Right lung (tissue), 5 donors: ENCODE measurements around the gene NOC2L. TPM values are rescaled to one million over a fixed set of nuclear protein-coding genes. Genes with fewer than 3 reads are reported as not detected.

ENCODE experiments used
- DNase-seq, 2 donors: peaks; one replicate each; pipeline ENCODE4 v3.0.0-alpha.2; 2013
- polyA plus RNA-seq, 5 donors: library from polyadenylated mRNA; unstranded; fragments of 120-200 nt; gene quantifications; one replicate each; pipeline versions ENCODE4 v1.2.1 to v1.2.3, GENCODE V29; 2013; ENCODE audit warnings: inconsistent platforms in 1 of 5, low replicate concordance in 1 of 5; ENCODE audit not compliant: insufficient read length in 5 of 5, insufficient read depth in 1 of 5

NOC2L gene
- polyA plus RNA-seq, 5 donors = 42.3 to 62.0 (median 55.2) TPM

- peak; percentile 38 to 48 for DNase-seq
Observed at GRCh38 chr1:975896-976683, 17.0 kb upstream of the NOC2L start.

- no peak for DNase-seq
Observed at GRCh38 chr1:975365-975764, 16.3 kb upstream of the NOC2L start.

- no peak for DNase-seq
Observed at GRCh38 chr1:974687-975328, 15.8 kb upstream of the NOC2L start.

DNA sequence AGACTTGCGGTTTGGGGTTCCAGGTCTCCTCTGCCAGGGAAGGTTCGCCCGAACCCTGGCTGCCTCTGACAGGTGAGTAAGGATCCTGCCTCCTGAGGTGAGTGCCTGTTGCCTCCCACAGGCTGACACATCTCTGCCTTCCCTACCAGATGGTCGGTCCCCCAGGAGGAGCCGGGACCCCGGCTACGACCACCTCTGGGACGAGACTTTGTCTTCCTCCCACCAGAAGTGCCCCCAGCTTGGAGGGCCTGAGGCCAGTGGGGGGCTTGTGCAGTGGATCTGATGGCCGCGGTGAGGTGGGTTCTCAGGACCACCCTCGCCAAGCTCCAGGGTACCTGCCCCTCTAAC is 15.2 kb upstream of the NOC2L start:
- no peak for DNase-seq

- no peak for DNase-seq
Observed at GRCh38 chr1:973459-974292, 14.6 kb upstream of the NOC2L start.

GRCh38 chr1:972726-973458 is 13.8 kb upstream of the NOC2L start:
- DNase-seq = no peak

DNA sequence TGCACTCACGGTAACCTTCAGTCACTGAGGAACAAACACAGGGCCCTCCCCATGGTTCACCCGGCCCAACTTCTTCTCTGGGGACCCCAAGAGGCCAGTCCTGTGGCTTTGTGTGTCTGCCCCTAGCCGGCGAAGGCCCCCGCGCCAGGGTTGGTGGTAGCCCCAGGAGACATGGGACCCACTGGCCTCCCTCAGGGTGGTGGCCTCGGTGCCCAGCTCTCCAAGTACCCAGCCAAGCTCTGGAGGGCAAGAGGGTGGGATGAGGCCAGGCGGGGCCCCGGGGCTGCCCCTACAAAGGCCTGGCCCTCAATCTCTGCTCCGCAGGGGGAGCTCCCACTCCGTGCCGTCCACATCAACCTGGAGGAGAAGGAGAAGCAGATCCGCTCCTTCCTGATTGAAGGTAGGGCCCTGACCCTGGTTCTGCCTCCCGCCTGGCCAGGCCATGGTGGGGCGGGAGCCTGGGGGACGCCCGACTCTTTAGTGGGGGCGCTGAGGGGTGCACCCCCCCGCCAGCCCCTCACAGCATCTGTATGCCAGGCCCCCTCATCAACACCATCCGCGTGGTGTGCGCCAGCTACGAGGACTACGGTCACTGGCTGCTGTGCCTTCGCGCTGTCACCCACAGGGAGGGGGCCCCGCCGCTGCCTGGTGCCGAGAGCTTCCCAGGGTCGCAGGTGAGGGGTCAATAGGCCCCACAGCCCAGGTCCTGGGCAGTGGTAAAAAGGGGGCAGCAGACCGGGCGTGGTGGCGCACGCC is 12.9 kb upstream of the NOC2L start:
- DNase-seq = no peak

DNA sequence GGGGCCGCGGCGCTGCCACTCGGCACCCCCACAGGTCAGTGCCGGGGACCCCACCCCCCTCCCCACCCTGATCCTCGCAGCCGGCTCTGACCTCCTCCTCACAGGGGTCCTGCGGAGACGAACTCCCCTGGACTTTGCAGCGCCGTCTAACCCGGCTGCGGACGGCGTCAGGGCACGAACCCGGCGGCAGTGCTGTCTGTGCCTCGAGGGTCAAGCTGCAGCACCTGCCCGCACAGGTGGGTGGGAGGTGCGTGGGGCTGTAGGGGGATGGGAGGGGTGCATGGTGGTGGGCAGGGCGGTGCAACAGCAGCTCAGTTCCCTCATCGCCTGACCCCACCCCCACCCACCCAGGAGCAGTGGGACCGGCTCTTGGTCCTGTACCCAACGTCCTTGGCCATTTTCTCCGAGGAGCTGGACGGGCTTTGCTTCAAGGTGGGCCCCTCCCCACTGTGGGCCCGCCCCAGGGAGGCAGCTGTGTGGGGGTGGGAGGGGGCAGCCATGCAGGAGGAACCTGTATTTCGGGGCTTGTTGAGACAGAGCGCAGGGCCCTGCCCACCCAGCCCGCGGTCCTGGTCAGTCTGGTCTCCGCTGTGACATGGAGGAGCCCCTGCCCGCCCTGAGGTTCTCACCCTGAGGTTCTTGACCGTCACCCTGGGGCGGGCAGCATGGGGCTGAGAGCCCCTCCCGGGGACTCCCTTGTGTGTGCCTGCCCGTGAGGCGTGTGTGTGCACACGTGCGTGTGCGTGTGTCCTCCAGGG is 12.1 kb upstream of the NOC2L start:
- DNase-seq = no peak

- DNase-seq = no peak
Observed at GRCh38 chr1:970242-970972, 11.4 kb upstream of the NOC2L start.

GRCh38 chr1:969260-969855 is 10.3 kb upstream of the NOC2L start:
- DNase-seq = no peak

- DNase-seq = no peak
Observed at GRCh38 chr1:967466-968343, 8.6 kb upstream of the NOC2L start.

- DNase-seq = peak; percentile 32 to 34
Observed at GRCh38 chr1:966704-967300, 7.7 kb upstream of the NOC2L start.

DNA sequence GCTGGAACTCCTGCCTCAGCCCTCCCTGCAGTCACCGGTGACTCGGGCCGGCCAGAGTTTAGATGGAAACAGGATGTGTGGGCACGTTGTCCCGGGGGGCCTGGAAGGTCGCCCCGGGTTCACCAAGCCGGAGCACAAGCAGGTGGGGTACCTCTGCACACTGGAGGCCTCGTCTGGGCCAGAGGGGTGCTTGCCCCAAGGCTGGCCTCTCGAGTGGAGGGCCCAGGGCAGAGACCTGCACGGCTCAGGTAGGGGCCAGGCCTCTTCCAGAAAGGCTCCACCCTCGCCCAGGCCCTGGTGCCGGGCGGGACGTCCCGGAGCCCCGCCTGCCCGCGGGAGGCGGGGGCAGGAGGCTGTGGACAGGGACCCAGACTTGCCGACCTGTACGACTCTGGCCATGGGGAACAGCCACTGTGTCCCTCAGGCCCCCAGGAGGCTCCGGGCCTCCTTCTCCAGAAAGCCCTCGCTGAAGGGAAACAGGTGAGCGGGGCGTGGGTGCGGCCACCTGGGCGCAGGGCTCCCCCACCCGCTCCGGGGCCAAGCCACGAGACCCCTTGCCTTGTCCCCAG is 7.2 kb upstream of the NOC2L start, which contains the start of gene PLEKHN1:
Gene PLEKHN1 (plus strand): TSS at position 348 of the 569 bp plus-strand sequence. CDS start 50 bp downstream, at position 398.
- DNase-seq = no peak

DNA sequence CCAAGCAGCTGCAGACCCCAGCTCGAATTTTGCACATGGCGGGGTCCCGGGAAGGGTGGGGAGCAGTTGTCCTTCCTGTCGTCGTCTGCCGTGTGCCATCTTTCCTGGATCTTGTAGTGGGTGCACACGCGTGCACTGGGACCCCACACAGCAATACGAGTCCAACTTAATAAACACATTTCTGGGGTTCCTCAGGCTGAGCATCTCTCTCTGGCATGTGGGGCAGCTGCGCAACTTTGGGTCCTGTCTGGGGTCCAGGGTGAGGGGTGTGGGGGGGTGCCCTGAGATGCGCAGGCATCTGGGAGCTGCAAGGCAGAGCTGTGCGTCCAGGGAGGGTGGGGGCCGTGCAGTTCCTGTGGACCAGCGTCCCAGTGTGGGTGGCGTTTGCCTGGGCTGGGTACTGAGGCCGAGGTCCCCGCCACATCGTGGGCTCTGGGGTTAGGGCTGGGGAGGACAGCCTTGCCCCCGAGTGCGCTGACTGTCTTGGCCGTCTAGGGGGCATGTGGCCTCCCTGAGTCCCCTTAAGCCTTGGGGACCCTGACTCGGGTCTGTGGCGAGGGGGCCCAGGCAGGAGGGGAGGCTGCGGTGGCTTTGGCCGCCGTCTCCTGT is 6.6 kb upstream of the NOC2L start:
- DNase-seq = no peak

DNA sequence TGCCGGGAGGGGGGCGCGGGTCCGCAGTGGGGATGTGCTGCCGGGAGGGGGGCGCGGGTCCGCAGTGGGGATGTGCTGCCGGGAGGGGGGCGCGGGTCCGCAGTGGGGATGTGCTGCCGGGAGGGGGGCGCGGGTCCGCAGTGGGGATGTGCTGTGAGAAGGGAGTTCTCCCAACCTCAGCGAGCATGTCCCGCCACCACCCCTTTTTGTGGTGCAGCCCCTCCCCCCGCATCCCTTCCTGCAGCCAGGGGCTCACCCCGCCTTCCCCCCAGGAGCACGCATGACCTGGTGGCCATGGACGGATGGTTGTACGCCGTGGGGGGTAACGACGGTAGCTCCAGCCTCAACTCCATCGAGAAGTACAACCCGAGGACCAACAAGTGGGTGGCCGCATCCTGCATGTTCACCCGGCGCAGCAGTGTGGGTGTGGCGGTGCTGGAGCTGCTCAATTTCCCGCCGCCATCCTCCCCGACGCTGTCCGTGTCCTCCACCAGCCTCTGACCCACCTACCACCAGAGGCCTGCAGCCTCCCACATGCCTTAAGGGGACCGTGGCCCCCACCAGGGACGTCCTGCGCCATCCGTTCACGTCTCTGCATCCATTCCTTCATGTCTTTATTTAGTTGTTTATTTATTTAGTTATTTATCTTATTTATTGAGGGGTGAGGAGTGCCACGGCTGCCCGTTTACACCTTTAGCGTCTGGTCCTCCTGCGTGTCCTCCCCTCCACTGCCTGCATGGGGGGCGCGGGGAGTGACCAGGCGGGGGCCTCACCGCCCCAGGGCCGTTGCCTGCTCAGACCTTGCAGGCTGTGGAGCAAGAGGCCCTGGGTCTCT is 5.9 kb upstream of the NOC2L start:
- DNase-seq = no peak
